ENCODE data around the gene TBP.
"Not testable (repeated sequence)": the region's sequence is repeated elsewhere in the genome, so short reads cannot be mapped to it uniquely, and the experiment has no call there.

GRCh38 chr6:170527995-170528394 lies 26.2 kb upstream of the TBP start:
- TF ChIP-seq EZH2 (optimal IDR thresholded peaks at IDR 0.05; ENCODE audit: low read depth, low read length); CTCF (IDR thresholded peaks at IDR 0.05; ENCODE audit: low read length); EZH2phosphoT487 (IDR thresholded peaks at IDR 0.05; ENCODE audit: low read length): not testable (repeated sequence)

All from MM.1S (cell line).